ENCODE results near the gene MZB1.

- no peak for TF ChIP-seq CTCF (IDR thresholded peaks at IDR 0.05)
- TF ChIP-seq POLR2AphosphoS5 (IDR thresholded peaks at IDR 0.05; ENCODE audit: insufficient read depth in 1 of 2, low read depth in 1 of 2): no peak
Measured at GRCh38 chr5:139416651-139417050, 26.9 kb upstream of the MZB1 start.

Measured in vagina (tissue), 2 donors.